Hematopoietic multipotent progenitor cell treated with erythropoietin and hydrocortisone succinate and interleukin-3 and kit ligand, for 17 days (in vitro differentiated cells): ENCODE results near the gene POLR2J3.
"Not testable (repeated sequence)": the region's sequence is repeated elsewhere in the genome, so short reads cannot be mapped to it uniquely, and the experiment has no call there.

Experiments used
- DNase-seq: peaks from one replicate; pipeline ENCODE4 v3.0.0-alpha.2; 2015; ENCODE audit warnings: low spot score

The POLR2J3 gene

GRCh38 chr7:102572261-102573239, at the start of gene POLR2J3:
POLR2J3 (minus strand) TSS chr7:102572583; CDS start chr7:102572521, 62 bp downstream.
- peak; percentile 94 for DNase-seq

GRCh38 chr7:102618122-102618521, 45.7 kb upstream of the POLR2J3 start:
- DNase-seq = not testable (repeated sequence)

- DNase-seq = peak; percentile 3
These were observed 44.2 kb upstream of the POLR2J3 start, which contains the start of gene RASA4 for GRCh38 chr7:102616507-102617125. RASA4 (minus strand) TSS chr7:102616756; CDS start chr7:102616689, 67 bp downstream.

GRCh38 chr7:102615930-102616329, 43.5 kb upstream of the POLR2J3 start:
- DNase-seq = not testable (repeated sequence)

GRCh38 chr7:102614873-102615272, 42.5 kb upstream of the POLR2J3 start:
- not testable (repeated sequence) for DNase-seq

- DNase-seq = not testable (repeated sequence)
These were observed 41.9 kb upstream of the POLR2J3 start for GRCh38 chr7:102614346-102614697.

- DNase-seq = not testable (repeated sequence)
These were observed 41.4 kb upstream of the POLR2J3 start for GRCh38 chr7:102613575-102614345.

GRCh38 chr7:102611675-102612325, 39.4 kb upstream of the POLR2J3 start:
- not testable (repeated sequence) for DNase-seq

GRCh38 chr7:102611013-102611674, 38.8 kb upstream of the POLR2J3 start:
- DNase-seq = not testable (repeated sequence)

- DNase-seq = not testable (repeated sequence)
These were observed 38.1 kb upstream of the POLR2J3 start for GRCh38 chr7:102610441-102610840.

- not testable (repeated sequence) for DNase-seq
These were observed 37.4 kb upstream of the POLR2J3 start for GRCh38 chr7:102609734-102610133.

- not testable (repeated sequence) for DNase-seq
These were observed 34.5 kb upstream of the POLR2J3 start for GRCh38 chr7:102606848-102607247.

- not testable (repeated sequence) for DNase-seq
These were observed 32.2 kb upstream of the POLR2J3 start for GRCh38 chr7:102604431-102605145.

- DNase-seq = not testable (repeated sequence)
These were observed 29.9 kb upstream of the POLR2J3 start for GRCh38 chr7:102602317-102602716.

- DNase-seq = not testable (repeated sequence)
These were observed 27.3 kb upstream of the POLR2J3 start for GRCh38 chr7:102599699-102600098.

GRCh38 chr7:102596036-102596435, 23.7 kb upstream of the POLR2J3 start:
- DNase-seq = not testable (repeated sequence)

- DNase-seq = not testable (repeated sequence)
These were observed 21.4 kb upstream of the POLR2J3 start for GRCh38 chr7:102593637-102594334.

- not testable (repeated sequence) for DNase-seq
These were observed 20.2 kb upstream of the POLR2J3 start for GRCh38 chr7:102592477-102593019.

- not testable (repeated sequence) for DNase-seq
These were observed 17.5 kb upstream of the POLR2J3 start for GRCh38 chr7:102589857-102590256.
